ENCODE measurements around the gene CD63.
A peak's percentile ranks its signal among the peaks of the same experiment; 100 is the strongest.

Gene CD63

DNA sequence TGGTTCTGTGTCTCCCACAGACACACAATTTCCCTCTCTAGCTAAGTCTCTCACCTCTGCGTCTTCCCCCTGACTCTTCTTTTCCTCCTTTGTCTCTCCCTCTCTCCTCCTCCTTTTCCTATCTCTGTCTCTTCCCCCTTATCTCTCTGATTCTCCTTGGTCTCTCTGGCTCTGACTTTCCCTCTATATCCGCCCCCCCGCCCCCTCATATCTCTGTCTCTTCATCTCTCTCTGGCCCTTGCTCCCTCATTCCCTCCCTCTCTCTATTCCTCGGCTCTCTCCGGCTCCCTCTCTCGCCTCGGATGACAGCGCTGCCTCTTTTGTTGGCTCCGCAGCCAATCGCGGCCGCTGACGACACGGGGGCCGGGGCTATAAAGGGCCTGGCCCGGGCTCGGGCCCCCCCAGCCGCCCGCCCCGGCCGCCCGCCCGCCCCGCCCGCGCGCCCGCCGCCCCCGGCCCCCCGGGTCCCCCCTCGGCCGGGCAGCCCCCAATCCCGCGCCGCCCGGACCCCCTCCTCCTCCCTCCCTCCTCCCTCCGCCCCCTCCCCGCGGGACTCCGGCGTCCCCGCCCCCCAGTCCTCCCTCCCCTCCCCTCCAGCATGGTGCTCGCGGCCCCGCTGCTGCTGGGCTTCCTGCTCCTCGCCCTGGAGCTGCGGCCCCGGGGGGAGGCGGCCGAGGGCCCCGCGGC, 14.1 kb upstream of the CD63 start, which contains the start of gene GDF11:
Gene GDF11 (plus strand): TSS at position 404 of the 687 bp plus-strand sequence. CDS start 195 bp downstream, at position 599.
- DNase-seq (ENCODE audit: low read depth), result no peak

DNA sequence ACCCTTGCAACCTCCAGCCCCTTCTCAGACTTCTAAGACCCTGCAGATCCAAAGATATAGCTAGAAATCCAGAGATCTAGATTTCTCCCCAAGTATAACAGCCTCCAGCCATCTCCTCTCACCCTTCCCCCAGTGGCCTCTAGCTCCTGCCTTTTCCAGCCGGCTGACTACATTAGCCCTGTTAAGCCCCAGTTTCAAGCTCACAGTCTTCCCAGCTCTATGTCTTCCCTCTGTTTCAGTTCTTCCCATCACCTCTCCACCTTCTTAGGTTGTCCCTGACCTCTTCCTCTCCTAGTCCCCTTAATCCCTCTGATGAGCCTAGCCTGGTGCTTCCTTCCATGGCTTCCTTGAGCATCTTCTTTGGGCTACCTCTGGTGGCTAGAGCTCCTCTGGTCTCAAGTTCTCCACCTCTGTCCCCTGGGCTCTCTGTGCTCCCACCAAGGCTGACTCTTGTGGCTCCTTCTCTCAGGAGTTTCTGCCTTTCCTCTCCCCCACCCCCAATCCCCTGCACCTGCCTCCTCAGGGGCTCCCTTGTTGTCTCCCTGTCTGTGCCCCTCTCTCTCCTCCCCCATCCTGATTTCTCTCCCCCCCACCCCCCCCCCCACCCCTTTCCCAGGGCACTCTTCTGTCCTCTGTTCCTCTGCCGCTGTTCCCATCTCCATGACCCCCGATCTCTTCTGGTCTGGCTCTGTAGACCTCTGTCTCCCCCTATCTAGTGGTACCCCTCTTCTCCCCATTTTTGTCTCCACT, 13.3 kb upstream of the CD63 start:
- peak overlapping the region; percentile 47 for H3K4me3 ChIP-seq (ENCODE audit: low read depth, low read length)
- no peak for DNase-seq (ENCODE audit: low read depth)

More for the DNA sequence above, 14.1 kb upstream of the CD63 start, which contains the start of gene GDF11:
- peak within 1 kb of the TSS; percentile 73 for H3K4me3 ChIP-seq (ENCODE audit: low read depth, low read length)

DNA sequence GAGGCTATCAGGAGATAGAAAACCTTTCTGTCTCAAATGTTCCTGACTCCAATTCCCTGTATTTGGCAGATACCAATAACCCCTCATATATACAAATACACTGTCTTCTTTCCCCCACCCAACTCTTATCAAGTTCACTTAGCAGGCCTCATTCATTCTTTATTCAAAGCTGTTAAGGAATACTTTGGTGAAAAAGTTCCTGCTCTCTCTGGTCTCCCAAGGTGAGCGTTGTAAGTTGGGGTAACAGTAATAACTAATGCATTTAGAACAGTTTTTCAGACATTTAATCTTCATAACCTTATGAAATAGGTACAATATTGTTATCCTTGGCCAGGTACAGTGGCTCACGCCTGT, 10.2 kb upstream of the CD63 start:
- H3K4me3 ChIP-seq (ENCODE audit: low read depth, low read length), result peak overlapping the region; percentile 85
- no peak for DNase-seq (ENCODE audit: low read depth)

DNA sequence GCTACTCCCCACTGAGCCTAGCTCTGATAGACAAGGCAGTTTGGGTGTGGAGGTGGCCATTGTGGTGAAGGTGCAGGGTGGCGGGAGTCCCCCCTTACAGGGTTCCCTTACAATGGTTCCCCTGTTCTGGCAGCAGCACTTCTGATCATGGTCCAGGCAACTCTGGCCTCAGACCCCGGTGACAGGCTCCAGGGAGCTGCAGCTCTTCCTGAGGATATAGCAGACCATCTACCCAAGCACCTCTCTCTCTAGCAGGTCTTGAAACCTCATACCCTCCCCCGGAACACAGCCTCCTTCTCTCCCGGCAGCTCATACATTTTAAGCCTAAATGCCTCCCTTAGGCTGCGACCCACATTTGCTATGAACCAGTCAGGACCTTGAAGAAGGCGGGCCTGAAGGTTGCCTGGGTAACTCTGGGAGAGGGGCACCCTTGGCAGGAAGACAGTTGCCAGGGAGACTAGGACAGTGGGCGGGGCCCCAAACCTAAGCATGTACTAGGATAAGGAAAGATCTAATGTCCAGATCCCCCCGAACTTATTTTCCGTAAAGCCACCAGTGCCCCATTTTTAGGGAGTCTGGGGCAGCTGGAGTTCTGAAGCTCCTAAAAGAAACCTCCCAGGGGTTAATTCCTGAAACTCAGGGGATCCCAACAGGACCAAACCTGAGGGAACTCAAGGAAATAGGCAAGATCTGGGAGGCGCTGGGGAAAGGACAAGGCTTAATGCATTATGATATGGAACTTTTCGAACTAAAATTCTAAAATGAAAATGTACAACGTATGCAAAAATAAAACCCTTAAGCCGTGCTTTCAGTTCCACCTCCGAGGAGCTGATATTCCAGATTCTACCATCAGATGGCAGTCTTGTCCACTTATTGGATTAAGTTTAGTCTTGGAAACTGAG, 9.6 kb upstream of the CD63 start:
- DNase-seq (ENCODE audit: low read depth), result no peak
- peak overlapping the region; percentile 85 for H3K4me3 ChIP-seq (ENCODE audit: low read depth, low read length)

DNA sequence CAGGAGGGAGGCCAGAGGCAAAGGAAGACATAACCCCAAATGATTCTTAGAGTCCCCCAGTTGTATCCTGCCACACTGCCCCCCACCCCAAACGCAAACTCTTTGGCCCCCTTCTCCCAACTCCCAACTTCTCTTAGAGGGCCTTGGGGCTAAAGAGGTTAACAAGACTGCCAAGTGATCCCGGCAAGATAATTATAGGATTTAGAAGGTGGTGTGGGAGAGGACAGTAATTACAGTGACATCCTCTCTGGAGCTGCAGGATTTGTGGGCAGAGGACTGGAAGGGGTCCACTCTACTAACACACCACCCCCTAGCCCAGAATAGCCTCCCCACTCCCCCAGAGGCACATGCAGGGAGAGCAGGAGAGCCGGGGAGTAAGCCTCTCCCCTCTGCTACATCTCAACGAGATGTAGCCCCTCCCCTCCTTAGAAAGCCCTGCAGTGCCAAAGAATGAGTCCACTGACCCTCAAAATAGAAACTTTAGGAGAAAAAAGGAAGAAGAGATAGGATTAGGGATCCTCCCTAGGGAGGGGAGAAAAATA, 8.8 kb upstream of the CD63 start:
- no peak for DNase-seq (ENCODE audit: low read depth)
- H3K4me3 ChIP-seq (ENCODE audit: low read depth, low read length), result peak overlapping the region; percentile 85

DNA sequence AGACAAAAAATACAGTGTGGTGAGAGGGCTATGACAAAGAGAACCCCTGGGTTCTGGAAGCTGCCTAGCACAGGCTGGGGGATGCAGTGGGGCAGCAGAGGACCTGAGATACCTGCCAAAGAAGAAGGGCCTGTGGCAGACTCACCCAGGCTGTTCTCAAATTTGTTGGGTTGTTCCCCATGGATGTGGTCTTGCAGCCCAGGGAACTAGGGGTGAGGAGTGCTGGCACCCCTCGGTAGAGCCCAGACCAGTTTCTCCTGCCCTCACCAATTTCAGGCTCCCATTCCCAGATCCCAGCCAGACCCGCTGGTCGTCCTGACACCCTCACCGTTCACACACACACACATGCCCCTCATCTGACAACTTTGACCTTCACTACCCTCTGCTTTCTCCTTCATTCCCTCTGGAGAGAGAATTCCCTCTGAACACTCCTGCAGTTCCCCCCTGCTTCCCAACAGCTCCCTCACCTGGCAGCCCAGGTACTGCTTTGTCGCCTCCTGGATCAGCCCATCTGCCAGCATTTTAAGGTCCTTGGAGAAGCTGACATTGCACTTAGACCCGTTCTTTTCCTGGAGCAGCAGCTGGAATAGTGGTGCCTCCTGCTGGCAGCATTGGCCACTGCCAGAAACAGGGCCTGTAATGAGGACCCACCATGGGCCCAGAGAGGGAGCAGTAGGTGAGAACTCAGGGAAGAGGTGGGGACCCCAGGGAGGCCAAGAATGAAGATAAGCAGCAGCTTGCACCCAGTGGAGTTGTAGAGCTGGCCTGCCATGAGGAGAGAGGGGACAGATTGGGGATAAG, 8.2 kb upstream of the CD63 start:
- DNase-seq (ENCODE audit: low read depth), result no peak
- H3K4me3 ChIP-seq (ENCODE audit: low read depth, low read length), result no peak overlapping the region

DNA sequence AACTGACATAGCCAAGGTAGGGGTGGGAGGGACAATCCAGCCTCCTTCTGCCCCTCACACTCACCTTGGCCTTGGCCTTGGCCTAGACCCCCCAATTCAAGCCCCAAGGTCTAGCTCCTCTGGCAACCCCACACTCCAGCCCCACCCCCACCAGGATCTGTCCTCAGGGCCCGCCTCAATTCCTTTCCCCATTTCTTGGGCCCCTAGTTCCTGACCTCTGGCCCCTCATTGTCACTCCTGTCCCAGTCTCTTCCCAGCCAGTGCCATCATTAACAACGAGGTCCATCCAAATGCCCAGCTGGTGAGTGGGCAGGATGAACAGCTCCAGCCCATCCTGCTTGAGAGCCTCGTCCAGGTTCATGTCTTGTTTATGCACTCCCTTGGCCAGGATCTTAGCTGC, 7.3 kb upstream of the CD63 start:
- DNase-seq (ENCODE audit: low read depth), result no peak
- H3K4me3 ChIP-seq (ENCODE audit: low read depth, low read length), result no peak overlapping the region

DNA sequence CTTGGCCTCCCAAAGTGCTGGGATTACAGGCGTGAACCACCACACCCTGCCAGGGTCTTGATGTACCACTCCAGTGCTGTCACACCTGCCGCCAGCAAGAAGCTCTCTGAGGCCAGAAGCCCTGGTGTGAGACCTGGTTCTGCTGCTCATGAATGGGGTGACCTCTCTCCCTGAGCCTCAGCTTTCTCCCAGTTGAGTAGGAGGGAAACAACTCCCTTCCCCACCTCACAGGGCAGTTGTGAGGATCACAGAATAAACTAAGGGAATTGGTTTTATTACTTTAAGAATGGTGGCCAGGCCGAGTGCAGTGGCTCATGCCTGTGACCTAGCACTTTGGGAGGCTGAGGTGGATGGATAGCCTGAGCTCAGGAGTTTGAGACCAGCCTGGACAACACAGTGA, 5.8 kb upstream of the CD63 start:
- no peak overlapping the region for H3K4me3 ChIP-seq (ENCODE audit: low read depth, low read length)
- DNase-seq (ENCODE audit: low read depth), result no peak

DNA sequence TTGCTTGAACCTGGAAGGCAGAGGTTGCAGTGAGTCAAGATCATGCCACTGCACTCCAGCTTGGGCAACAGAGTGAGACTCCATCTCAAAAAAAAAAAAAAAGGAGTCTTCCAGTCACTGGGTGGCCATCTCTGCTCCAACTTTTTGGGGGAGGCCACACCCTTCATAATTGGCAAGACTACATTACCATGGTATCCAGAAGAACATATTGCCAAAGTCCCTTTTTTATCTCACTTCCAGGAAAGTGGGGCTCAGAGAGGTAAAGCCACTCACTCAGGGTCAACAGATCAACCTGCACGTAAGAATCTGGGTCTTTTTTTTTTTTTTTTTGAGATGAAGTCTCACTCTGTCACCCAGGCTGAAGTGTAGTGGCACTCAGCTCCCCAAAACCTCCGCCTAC, 5.0 kb upstream of the CD63 start:
- no peak overlapping the region for H3K4me3 ChIP-seq (ENCODE audit: low read depth, low read length)
- no peak for DNase-seq (ENCODE audit: low read depth)

DNA sequence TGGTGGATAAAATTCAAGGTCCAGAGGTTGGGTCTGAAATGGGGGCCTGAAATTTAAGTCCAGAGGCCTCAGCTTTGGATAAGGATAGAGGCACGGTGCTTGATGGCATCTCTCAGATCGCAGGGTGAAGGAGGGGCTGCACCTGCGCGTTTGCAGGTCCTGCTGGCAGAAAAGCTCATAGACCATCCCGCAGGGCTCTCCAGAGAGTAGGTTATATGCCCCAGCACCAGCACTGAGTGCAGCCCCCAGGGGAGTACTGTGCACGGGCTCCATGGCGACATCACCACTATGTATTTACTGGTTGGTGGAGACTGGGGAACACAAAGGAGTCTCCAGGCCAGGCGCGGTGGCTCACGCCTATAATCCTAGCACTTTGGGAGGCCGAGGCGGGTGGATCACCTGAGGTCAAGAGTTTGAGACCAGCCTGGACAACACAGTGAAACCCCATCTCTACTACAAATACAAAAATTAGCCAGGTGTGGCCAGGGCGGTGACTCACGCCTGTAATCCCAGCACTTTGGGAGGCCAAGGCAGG, 4.3 kb upstream of the CD63 start:
- no peak overlapping the region for H3K4me3 ChIP-seq (ENCODE audit: low read depth, low read length)
- DNase-seq (ENCODE audit: low read depth), result no peak

DNA sequence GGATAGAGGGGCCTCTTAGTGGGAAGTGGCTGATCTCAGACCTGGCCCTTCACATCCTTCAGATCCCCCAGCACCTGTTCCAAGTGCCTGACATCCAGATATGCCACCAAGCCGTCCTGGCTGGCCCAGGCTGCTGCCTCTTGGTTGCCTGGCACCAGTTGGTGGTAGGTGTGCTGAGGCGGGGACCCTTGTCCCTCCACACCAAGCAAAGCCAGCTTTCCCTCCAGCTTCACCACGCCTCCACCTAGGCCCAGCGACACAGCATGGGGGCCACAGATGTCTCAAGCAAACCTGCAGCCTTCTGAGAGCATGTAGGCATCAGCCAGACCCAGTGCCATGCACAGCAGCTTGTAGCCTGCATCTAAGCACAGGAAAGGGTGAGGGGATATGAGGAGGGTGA, 3.5 kb upstream of the CD63 start:
- H3K4me3 ChIP-seq (ENCODE audit: low read depth, low read length), result no peak overlapping the region
- no peak for DNase-seq (ENCODE audit: low read depth)

DNA sequence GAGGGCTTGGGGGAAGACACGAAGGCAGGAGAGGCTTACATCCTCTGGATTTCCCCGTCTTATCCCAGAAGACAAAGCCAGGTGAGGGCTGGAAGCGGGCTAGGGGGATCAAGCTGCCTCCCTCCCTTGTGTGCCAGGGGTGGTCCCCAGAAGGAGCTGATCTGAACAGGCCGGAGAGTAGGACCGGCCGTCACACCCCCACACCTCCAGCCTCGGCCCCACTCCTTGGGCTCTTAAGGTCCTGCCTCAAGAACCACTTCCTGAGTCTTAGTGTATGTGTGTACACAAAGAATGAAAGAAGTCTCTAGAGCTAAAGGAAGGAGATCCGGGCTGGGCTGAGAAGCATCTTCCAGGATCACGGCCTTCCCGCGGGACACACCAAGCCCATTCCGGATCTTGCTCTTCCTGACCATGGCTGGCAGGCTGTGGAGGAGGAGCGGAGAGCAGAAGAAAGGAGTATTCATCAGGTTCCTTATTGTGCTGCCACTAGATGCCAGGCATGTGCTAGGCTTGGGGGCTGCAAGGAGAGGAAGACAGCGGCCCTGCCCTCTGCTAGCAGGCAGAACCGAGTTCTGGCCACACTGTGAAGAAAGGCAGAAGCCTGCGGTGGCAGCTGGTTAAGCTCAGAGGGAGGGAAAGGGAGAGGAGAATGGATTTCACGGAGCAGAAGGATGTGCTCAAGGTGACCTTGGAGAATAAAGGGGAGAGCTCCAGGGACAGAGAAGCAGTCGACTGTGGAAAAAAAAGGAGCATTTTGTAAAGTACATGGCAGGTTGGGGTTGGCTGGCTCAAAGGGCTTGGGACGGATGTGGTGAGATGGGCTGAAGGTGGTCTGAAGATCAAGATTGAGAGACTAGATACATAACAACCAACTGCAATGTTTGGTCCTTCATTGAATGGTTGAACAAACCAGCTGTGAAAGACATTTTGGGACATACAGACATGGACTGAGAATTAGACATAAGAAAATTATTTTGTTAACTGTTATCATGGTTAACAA, 1.3 kb upstream of the CD63 start:
- peak overlapping the region; percentile 90 for H3K4me3 ChIP-seq (ENCODE audit: low read depth, low read length)
- no peak for DNase-seq (ENCODE audit: low read depth)

DNA sequence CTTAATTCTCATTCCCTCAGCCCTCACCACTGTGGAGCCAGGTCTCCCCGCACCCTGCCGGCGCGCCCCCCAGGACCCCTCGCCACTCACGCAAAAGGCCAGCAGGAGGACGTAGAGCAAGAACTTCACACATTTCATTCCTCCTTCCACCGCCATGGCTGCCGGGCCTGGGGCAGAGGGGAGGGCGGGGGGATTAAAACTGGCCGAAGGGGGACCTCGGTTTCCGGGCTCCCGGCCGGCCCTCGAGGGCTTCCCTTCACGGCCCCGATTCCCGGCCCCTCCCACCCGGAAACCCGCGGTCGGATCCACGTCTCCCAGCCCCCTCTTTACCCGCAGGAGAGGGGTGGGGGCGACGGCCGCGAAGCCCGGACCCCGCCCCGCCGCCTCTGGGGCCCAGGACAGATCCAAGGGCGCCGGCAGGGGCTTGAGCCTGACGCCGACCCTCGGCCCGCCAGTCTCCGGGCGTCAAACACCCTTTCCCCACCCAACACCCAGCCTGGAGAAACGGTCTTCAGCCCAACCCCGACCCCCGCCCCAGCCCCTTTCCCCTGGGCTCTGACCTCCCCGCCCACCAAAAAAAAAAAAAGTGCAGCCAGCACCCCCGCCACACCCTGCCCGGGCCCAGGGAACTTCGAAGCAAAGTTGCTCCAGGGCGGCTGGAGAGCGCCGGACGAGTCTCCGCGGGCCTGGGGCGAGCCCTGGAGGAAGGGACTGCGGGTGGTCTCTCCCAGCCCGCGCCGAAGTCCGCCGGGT, 447 bp downstream of the CD63 start:
- H3K4me3 ChIP-seq (ENCODE audit: low read depth, low read length), result peak overlapping the region; percentile 90
- DNase-seq (ENCODE audit: low read depth), result no peak

DNA sequence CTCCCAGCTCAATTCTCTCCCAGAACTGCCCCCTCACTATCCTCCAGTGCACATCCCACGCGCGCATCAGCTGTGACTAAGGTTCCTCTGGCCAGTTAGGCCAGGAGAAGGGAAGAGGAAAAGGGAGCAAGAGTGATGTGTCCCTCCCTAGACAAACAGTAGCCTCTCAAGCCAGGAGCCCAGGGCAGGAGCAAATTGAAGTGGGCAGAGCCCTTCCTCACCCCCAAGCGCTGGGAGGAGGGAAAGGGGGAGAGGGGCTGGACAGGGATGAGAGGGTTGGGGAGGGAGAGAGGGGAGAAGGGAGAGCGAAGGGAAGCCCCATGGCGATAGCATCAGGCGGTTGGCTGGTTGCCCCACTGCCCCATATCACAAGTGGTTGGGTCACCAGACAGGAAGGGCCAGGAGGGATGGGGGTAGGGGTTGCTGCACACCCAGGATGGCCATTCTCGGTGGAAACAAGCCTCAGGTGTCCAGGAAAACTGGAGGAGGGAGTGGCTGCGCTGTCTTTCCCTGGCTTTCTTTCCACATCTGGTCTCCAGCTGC, 1.1 kb downstream of the CD63 start:
- H3K4me3 ChIP-seq (ENCODE audit: low read depth, low read length), result peak overlapping the region; percentile 90
- DNase-seq (ENCODE audit: low read depth), result no peak

DNA sequence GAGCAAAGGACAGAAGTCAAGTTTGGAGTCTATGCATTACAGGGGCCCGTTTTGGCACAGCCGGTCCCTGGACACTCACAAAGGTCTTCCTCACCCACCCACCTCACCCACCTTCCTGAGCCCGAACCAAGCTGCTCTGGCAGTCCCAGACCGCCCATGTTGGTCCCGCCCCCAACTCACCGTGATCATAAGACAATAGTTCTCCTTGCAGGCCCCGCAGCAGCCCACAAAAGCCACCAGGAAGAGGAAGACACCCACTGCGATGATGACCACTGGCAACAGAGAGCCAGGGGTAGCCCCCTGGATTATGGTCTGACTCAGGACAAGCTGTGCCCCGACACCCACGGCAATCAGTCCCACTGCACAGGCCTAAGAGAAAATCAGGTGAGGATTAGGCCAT, 1.8 kb downstream of the CD63 start:
- DNase-seq (ENCODE audit: low read depth), result no peak
- peak overlapping the region; percentile 90 for H3K4me3 ChIP-seq (ENCODE audit: low read depth, low read length)

DNA sequence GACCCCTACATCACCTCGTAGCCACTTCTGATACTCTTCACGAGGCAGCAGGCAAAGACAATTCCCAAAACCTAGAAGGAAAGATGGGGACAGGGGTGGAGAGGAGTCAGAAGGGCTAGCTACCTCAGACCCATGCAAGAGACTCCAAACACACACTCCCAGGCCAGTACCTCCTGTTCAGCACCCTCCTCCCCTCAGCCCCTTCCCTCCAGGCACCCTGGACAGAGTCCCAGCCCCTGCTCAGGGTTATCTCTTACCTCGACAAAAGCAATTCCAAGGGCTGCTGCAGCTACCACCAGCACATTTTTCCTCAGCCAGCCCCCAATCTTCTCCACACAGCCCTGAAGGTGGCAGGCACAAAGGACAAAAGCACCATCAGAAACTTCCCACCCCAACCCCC, 3.3 kb downstream of the CD63 start:
- H3K4me3 ChIP-seq (ENCODE audit: low read depth, low read length), result no peak overlapping the region
- DNase-seq (ENCODE audit: low read depth), result no peak

DNA sequence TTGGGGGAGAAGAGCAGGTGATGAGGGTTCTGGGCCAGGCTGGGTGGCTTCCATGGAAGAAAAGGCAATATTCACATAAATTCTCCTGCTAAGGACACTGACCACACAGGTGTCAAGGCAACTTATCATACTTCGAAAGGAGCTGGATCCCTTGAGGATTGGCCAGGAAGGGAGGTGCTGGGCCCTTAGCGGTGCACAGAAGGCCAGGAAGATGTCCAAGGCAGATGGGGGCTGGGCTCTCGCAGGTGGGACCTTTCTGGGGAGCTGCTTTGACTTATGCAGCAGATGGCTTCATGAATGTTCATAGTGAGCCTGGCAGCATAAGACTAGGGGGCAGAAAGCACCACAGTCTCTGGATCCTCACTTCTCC, 3.9 kb downstream of the CD63 start:
- no peak for DNase-seq (ENCODE audit: low read depth)
- no peak overlapping the region for H3K4me3 ChIP-seq (ENCODE audit: low read depth, low read length)

All from skeletal muscle cell (primary cell).